AML-193 (cell line): ENCODE measurements around the gene RBP7.

Source experiments
- DNase-seq, 2 experiments: peaks; one replicate each; lab custom pipeline; 2025; lab: John Stamatoyannopoulos, UW

The RBP7 gene

GRCh38 chr1:10031461-10031860 lies 34.4 kb downstream of the RBP7 start:
- DNase-seq: no peak

DNA sequence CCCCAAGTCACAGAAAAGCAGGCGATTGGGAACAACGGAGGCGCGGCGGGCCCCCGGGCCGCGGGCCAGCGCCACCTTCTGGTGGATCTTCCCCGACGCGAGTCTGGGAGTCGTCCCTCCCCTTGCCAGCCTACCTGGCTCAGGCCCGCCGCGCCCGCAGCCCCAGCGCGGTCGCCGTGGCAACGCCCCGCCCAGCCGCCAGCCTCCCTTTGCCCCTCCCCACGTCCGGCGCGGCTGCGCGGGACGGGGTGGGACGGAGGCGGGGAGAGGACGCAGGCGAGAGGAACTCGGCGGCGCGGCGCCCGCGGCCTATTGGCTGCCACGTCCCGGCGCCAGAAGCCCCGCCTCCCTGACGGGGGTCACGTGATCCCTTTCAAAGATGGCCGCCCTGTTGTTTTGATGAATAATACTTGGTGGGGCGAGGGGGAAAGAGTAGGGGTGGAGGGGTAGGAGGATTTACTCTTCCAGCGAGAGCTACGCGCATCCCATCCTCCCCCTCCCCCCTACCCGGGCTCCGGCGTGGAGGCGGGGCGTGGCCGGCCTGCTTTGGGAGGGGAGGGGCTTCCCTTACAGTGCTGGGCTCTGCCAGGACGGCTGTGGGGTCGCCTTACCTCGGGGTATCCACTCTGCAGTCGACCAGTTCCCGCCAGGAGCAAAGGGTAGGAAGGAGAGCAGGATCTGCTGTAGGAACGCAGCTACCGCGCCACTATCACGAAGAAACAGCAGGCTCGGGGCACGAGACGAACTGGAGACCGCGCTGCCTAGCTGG lies 35.7 kb downstream of the RBP7 start, which contains the start of gene UBE4B:
UBE4B (plus strand) TSS at position 369 of the 769 bp plus-strand sequence. CDS start 713 bp downstream, outside the sequence.
- DNase-seq: peak; percentile 89 to 95

DNA sequence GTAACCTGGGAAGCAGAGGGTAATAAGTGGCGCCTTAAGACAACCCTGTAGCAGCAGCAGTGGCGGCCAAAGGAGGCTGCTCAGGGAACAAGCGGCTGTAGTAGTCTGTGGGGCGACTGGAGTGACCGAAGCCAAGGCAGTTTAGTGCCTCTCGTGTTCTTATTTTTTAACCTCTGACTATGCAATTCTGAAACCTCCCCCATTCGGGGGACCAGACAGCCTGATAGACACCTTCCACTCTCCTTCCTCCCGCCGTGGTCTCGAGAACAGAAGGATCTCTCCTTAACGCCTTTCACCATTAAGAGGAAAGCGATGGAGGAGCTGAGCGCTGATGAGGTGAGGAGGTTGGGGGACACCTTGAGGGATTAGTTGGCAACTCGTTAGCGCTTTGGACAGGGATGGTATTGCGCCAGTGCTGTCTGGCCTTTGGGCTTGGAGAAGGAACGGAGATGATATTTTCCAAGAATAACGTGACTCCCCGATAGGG lies 36.4 kb downstream of the RBP7 start:
- peak; percentile 25 to 26 for DNase-seq

DNA sequence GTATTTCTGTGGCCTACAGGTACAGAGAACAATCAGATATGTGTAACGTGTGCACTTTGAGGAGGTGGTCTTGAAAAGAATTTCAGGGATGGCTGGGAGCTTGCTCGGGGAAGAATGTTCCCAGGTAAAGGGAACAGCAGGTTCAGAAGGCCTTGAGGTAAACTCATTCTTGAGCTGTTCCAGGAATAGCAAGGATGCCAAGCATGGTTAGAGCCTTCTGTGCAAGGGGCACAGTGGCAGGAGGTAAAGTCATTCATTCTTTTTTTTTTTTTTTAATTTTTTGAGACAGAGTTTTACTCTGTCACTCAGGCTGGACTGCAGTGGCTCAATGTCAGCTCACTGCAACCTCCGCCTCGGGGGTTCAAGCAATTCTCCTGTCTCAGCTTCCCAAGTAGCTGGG lies 45.7 kb downstream of the RBP7 start:
- DNase-seq: no peak

- no peak for DNase-seq
Observed at GRCh38 chr1:10045480-10046355, 48.7 kb downstream of the RBP7 start.

- DNase-seq: no peak
Observed at GRCh38 chr1:10046356-10047085, 49.5 kb downstream of the RBP7 start.

- no peak for DNase-seq
Observed at GRCh38 chr1:10048601-10049000, 51.6 kb downstream of the RBP7 start.

GRCh38 chr1:10050611-10051010 lies 53.6 kb downstream of the RBP7 start:
- no peak for DNase-seq

DNA sequence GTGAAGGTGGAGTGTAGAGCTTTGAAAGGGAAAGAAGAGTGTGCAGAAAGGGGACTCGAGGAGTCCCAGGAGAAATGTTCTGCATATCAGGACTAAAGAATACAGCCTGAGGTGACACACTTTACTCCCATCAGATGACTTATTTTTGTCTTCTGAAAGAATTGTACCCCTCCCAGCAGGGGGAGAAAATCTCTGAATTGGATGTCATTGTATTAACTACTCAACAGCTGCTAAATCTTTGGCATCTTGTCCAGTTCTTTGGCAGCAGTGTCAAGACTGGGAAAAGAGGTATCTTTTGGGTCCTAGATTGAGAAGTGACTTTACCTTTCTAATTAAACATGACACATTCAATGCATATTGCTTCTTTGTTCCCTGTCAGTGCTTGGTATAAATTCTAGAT lies 54.6 kb downstream of the RBP7 start:
- no peak for DNase-seq

DNA sequence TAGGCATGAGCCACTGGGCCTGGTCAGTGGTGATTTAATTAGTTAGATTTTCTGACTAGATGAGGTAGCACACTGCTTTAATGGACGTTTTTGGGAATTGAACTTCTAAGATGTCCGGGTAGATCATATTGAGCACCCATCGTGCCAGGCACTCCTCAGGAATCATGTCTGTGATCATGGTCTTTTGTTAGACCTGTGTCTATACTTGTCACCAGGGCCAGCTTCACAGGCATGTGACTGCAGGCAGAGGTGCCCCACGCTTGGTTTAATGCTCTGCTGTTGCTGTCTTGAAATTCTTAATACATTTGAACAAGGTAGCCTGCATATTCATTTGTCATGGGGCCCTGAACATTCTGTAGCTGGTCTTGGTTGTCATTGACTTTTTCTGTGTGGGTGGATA lies 55.3 kb downstream of the RBP7 start:
- no peak for DNase-seq

- DNase-seq: no peak
Observed at GRCh38 chr1:10054465-10054864, 57.4 kb downstream of the RBP7 start.

DNA sequence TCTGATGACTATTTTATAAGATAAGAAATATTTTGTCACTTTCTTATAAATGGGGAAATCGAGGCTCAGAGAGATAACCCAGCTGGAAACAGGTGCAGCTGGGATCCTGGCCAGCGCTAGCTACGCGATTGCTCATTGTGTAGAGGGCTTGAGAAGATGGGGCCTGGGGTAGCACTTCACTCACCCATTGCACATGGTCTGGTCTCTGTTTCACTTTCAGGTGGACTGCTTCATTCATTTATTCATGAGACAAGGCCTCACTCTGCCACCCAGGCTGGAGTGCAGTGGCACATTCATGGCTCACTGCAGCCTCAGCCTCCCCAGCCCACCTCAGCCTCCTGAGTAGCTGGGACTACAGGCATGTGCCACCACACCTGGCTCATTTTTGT lies 59.6 kb downstream of the RBP7 start:
- no peak for DNase-seq

GRCh38 chr1:10057343-10057742 lies 60.3 kb downstream of the RBP7 start:
- DNase-seq: no peak

DNA sequence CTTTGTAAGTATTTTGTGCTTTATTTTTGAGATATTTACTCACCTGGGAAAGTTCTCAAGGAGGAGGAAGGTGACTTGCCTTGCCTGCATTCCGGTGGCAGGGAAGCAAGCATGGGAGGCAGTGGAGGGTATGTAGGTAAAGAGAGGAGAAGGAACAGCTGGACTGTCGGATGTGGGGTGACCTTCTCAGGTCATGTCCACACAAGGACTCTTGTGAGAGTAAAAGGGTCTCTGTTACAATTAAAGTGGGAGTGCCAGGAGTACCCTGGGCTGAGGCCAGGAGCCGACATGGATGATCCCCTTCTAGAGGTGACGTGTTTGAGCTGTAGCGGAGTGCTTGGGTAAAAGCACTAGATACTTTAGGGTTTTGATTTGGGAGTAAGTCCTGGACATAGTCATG lies 60.8 kb downstream of the RBP7 start:
- no peak for DNase-seq

DNA sequence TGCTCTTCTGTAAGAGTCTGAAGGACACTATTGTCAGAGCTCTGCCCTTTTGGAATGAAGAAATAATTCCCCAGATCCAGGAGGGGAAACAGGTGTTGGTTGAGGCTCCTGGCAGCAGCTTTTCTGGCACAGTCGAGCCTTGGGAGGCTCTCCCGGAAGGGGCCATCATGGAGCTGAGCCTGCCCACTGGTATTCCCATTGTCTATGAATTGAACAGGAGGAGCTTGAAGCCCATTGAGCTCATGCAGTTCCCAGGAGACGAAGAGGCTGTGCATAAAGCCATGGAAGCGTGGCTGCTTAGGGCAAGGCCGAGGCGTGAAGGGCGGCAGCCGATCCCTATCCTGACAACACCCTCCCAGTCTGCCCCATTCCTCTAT lies 62.3 kb downstream of the RBP7 start:
- DNase-seq: no peak

- DNase-seq: no peak
Observed at GRCh38 chr1:10060311-10061100, 63.5 kb downstream of the RBP7 start.

DNA sequence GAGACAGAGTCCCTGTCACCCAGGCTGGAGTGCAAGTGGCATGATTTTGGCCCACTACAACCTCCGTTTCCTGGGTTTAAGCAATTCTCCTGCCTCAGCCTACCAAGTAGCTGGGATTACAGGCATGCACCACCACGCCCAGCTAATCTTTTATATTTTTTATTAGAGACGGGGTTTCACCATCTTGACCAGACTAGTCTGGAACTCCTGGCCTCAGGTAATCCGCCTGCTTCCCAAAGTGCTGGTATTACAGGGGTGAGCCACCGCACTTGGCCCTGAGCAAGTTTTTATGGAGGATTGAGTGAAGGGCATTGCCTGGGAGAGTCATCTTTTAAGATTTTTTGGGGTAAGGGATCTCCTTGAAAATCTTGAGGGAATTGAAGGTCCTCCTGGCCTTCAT lies 64.2 kb downstream of the RBP7 start:
- no peak for DNase-seq

GRCh38 chr1:10063878-10064277 lies 66.8 kb downstream of the RBP7 start:
- DNase-seq: no peak

- no peak for DNase-seq
Observed at GRCh38 chr1:10064416-10065343, 67.7 kb downstream of the RBP7 start.

- no peak for DNase-seq
Observed at GRCh38 chr1:10065344-10065685, 68.3 kb downstream of the RBP7 start.
